Choroid plexus epithelial cell (primary cell): ENCODE data around the gene SEC14L2.
A peak's percentile ranks its signal among the peaks of the same experiment; 100 is the strongest.

Source experiments
- DNase-seq: peaks from one replicate; pipeline ENCODE4 v3.0.0-alpha.2; 2010; ENCODE audit warnings: low read depth
- H3K4me3 ChIP-seq: 2 replicates; pipeline ENCODE4 v1.5.1; 2011; ENCODE audit warnings: low read depth, mild to moderate bottlenecking, control low read depth, low read length, moderate library complexity
- TF ChIP-seq, protein P1 (sequence below): conservative IDR thresholded peaks from 2 replicates; pipeline ENCODE4 v1.5.1; 2011; ENCODE audit warnings: low read depth, mild to moderate bottlenecking, control low read depth, inconsistent platforms, low read length, moderate library complexity

Gene SEC14L2

DNA sequence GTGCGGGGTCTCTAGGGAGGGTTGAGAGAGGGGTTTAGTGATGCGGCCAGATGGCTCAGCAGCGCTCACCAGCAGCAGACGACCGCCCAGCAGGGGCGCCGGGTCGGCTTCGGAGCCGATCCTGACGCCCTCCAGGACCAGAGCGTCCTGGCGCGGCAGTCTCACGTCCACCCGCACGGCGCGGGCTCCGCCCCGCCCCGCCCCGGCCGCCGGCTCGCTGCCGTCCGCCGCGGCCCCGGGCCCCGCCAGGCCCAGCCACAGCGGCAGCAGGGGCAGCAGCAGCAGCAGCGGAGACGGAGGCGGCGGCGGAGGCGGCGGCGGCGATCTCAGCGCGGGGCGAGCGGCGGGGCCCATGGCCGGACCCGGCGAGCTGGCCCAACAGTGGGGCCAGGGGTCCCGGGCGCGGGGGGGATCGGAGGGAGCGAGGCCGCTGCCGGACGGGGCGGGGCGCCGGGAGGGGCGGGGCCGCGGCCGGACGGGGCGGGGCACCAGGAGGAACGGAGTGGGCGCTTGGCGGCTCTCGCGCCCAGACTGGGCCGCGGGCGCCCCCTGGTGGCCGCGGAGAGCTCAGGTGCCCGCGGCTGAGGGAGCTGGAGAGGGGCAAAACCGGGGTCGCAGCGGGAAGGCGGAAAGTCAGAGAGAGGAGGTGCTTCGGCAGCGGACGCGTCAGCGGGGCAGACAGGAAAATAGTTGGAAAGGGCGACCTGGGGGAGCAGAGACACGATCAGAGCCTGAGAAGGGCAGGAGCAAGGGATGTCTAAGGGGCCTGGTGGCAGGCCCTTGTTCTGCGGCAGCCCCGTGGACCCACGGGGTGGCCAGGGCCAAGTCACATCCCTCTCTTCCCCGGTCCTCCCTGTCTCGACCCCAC, 9.6 kb upstream of the SEC14L2 start, which contains the start of gene RNF215:
Gene RNF215 (minus strand): TSS at position 452 of the 868 bp plus-strand sequence. CDS start 98 bp downstream, at position 354.
- H3K4me3 ChIP-seq = peak within 1 kb of the TSS; percentile 74
- TF ChIP-seq, protein P1, sequence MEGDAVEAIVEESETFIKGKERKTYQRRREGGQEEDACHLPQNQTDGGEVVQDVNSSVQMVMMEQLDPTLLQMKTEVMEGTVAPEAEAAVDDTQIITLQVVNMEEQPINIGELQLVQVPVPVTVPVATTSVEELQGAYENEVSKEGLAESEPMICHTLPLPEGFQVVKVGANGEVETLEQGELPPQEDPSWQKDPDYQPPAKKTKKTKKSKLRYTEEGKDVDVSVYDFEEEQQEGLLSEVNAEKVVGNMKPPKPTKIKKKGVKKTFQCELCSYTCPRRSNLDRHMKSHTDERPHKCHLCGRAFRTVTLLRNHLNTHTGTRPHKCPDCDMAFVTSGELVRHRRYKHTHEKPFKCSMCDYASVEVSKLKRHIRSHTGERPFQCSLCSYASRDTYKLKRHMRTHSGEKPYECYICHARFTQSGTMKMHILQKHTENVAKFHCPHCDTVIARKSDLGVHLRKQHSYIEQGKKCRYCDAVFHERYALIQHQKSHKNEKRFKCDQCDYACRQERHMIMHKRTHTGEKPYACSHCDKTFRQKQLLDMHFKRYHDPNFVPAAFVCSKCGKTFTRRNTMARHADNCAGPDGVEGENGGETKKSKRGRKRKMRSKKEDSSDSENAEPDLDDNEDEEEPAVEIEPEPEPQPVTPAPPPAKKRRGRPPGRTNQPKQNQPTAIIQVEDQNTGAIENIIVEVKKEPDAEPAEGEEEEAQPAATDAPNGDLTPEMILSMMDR = peak; percentile 70
- peak; percentile 81 for DNase-seq

DNA sequence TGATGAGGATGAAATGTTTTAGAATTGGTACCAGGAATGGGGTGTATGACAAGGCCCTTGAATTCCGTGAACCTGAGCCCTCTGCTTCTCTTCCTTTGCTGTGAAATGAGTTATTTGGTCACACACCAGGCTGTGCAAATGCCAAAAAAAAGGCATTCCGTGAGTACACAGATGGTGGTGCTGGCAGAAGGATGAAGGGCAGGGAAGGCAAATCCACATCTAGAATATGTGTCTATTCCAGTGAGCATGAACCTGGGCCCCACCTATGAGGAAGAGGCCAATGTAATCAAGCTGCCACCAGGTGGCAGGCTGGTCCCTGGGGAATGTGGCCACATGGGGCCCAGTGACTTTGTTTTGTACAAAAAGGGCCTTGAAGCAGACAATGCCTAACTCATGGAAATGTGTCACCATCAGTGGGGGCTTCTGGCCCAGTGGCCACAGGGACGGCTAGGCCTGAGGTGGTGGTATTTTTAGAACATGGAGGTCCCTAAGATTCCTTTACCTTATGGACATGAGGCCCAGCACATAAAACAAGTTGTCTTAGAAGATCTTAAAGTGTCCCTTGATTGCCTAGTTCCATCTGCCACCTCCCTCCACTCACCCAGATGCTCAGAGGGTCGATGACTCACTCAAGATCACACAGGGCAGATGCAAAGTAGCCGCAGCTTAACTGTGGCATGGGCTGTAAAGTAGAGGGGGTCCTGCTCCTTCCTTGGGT, 5.7 kb upstream of the SEC14L2 start:
- TF ChIP-seq, protein P1 = peak; percentile 85
- DNase-seq = peak; percentile 78
- H3K4me3 ChIP-seq = no peak overlapping the region

DNA sequence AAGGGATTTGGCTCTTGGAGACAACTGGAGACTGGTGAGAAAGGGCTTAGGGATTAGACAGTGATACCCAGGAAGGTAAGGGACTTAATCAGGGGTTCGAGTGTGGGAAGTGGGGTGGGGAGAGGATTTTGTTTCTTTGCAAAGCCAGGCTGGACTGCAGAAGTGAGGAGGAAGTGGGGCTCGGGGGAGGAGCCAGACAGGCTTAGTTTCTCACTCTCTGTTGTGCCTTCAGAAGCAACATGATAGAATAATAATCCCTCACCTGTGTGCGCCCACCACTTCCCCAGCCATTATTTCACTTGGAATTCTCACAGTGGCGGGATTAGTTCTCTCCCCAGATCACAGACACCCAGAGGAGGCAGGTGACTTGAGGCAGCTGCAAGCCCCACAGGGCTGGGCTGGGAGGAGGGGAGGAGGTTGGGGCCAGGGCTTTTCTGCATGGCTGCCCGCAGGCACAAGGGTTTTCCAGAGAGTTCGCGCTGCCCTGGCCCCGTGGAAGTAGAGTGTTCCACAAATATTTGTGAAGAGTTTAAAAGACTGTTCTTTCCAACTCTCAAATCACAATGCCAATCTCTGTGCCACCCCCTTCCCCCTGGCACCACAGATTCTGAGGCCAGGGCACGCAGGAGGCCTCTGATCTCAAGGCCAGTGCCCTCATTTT, 4.0 kb upstream of the SEC14L2 start:
- DNase-seq = no peak
- no peak overlapping the region for H3K4me3 ChIP-seq
- TF ChIP-seq, protein P1 = no peak

DNA sequence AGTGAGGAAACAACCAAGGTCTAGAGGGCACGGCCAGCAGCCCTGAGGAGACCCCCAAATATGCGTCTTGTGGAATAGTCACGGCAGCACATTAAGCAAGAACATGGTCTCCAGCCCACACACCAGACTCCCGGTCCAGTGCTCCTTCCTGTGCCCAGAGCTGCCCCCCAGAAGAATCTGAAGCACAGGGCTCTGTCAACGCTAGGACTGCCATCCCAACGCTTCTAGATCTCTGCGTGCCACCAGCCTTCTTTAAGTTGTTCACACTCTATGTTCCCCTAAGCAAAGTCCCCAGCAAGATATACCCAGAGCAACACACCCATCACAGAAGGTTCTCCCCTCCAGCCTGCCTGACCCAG, 3.5 kb upstream of the SEC14L2 start:
- no peak overlapping the region for H3K4me3 ChIP-seq
- TF ChIP-seq, protein P1 = no peak
- no peak for DNase-seq

DNA sequence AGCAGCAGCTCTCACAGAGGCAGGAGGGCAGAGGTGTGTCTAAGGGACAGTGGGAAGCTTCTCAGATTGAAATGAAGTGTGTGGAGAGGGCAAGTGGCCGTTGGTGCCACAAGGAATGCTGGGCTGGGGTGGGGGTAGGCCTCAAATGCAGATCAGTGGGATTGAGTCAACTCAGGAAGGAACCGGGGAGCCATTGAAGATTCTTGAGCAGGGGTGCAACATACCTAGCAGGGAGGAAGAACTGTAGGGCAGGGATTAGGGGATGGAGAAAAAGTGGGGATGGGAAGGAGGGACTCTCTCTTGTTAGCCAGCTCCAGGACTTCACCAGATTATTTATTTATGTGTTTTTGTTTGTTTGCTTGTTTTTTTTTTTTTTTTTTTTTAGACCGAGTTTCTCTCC, 2.9 kb upstream of the SEC14L2 start:
- TF ChIP-seq, protein P1 = no peak
- no peak for DNase-seq
- no peak overlapping the region for H3K4me3 ChIP-seq

DNA sequence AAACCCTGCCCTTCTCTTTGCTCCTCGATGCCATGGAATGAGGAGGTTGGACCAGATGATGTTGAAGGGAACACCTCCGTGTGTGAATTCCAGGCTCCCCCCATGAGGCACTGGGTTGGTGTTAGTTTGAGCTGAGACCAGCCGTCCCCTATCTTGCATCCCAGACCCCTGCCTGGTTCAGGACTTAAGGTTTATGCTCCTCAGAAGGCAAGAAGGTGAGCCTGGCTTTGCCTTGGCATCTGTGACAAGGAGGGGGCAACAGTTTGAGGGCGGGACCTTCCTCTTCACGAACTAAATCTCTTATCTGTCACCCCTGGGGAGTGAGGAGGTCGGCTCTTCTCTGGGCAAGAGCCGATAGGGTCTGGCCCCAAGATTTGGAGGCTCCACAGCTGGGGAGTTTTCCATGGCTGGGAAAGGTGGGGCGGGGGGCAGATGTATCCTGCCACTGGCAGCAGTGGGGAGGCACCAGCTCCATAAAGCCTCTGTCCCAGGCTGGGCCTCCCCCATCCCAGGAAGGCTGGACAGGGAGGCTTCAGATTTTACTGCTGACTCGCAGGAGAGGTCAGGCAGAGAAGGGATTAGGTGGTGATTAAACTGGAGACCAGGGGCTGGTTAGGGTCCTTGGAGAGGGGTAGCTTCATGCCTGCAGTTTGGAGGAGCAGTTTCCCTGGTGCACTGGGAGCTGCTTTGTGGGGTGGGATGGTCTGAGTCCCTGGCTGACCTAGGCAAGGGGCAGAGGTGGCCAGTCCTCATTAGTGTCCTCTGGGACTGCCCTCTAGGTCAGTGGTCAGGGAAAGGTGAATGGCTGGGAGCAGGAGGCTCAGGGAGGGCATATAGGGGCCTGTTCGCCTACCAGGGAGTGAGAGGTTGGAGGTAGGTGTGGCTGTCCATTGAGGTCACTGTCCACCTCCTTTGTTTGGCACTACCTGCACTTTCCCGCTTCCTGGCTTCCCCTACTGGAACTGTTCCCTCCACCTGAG, 1.1 kb downstream of the SEC14L2 start:
- DNase-seq = no peak
- TF ChIP-seq, protein P1 = no peak
- peak overlapping the region; percentile 87 for H3K4me3 ChIP-seq
